Coronary artery (tissue), 2 donors: ENCODE measurements around the gene KRT32.

Experiments used
- DNase-seq: peaks from one replicate; pipeline ENCODE4 v3.0.0-alpha.2; 2017; ENCODE audit warnings: low spot score
- H3K27ac ChIP-seq, 2 donors: fragments of 200-600 bp; sonication (generic); one replicate each; pipeline ENCODE4 v1.5.1; 2016 to 2019
- H3K4me3 ChIP-seq: fragments of 200-600 bp; sonication (generic); 2 replicates; pipeline ENCODE4 v1.5.1; 2016; ENCODE audit warnings: mild to moderate bottlenecking, moderate library complexity
- CTCF ChIP-seq: fragments of 200-600 bp; sonication (generic); IDR thresholded peaks from one replicate; pipeline ENCODE4 v1.5.1; 2019; ENCODE audit warnings: antibody characterized with exemption

The KRT32 gene

DNA sequence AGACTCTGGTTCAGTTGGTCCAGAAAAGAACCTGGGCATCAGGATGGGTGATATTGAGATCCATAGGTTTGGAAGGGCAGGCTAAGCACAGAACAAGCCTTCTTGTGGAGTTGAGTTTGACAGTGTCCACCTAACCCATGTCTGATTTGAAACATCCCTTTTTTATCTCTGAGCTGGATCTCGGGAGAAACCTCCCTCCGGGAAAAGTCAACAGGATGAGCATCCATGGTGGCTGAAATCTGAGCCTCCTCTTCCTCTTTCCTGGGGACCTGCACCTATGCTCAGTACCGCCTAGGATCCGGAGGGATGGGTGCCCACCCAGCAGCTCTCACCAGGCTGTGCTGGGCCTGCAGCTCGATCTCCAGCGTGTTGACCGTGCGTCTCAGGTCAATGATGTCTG is 3.4 kb downstream of the KRT32 start:
- H3K4me3 ChIP-seq: no peak overlapping the region
- no peak for DNase-seq
- TF ChIP-seq CTCF: no peak
- H3K27ac ChIP-seq: no peak overlapping the region

DNA sequence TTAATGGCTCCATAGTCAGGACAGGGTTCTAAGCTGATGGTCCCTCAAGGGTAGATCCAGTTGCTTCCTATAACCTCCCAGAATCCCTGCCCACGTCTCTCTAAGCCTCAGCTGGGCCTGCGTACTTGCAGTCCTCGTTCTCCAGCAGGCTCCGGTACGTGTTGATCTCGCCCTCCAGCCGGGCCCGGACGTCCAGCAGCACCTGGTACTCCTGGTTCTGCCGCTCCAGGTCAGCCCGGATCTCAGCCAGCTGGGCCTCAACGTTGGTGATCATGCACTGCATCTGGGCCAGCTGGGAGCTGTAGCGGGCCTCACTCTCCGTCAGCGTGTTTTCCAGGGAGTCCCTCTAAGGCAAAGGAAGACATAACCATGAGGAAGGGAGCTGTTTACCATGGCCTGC is 4.5 kb downstream of the KRT32 start:
- no peak for DNase-seq
- no peak overlapping the region for H3K27ac ChIP-seq
- no peak overlapping the region for H3K4me3 ChIP-seq
- TF ChIP-seq CTCF: no peak

DNA sequence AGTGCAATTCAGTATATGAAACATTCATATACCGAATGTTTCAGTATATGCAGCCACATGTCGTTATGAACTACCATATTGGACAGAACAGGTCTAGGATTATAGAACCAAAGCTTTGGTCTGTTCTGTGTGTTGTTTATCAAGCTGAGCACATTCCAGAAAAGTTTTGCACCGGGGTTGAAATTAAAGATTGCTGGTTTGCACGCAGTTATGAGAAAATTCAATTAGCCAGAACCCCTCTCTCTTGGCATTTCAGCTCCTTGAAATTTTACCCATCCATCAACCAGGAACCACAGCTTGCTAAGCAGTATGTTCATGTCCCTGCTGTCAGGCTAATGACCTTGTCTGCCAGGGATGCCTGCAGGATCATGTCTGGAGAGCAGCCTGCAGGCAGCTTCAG is 9.5 kb downstream of the KRT32 start:
- Histone ChIP-seq H3K27ac (no peak overlapping the region), H3K4me3 (no peak overlapping the region)
- no peak for DNase-seq
- TF ChIP-seq CTCF: no peak

DNA sequence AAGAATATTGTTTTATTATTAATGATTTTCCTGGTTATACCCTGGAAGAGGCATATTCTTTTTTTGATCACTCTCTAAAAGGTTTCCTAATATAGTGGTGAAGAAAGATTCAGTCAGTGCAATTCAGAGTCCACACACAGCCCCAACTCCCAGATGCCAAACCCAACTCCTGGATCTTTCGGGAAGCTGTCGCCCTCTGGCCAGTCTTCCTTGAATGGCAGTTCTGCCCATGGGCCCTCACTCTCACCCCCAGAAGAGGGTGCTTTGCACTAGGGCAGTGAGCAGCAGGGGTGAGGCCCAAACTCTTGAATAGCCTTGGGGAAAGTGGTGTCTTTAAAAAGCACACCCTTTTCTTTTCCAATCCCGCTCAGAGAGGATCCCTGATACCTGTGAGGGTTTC is 11.0 kb downstream of the KRT32 start:
- Histone ChIP-seq H3K4me3 (no peak overlapping the region), H3K27ac (no peak overlapping the region)
- no peak for TF ChIP-seq CTCF
- DNase-seq: no peak

DNA sequence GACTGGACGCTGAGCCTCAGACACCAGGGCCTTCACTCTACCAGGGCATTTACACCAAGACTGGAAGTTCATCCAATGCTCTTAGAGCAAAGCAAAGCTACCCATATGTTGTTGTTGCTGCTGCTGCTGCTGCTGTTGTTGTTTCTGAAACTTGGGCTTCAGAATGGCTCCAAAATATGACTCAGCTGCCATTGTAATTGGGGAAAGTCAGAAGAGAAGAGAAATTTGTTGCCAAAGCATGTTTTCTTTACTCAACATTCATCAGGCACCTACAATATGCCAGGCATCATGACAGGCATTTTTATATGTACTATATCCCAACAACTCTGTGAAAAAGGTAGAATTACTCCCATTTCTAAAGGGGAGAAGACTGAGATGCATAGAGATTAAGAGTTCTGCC is 11.9 kb downstream of the KRT32 start:
- Histone ChIP-seq H3K27ac (no peak overlapping the region), H3K4me3 (no peak overlapping the region)
- DNase-seq: no peak
- no peak for TF ChIP-seq CTCF

DNA sequence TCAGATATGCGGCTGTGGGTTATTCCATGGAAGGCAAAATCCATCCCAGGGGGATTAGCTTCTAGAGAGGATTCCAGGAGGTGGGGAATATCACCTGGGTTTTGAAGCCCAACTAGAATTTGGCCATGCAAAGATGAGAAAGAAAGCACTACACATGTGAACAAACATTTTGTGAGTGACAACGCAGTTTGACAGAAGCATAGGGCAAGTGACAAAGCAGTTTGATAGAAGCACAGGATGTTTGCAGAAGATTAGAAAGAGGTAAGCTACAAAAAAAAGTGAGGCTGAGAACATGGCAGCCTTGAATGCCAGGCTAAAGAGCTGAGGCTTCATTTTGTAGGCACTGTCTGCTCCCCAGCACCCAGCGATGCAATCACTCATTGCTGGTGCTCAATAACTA is 14.1 kb downstream of the KRT32 start:
- no peak overlapping the region for H3K4me3 ChIP-seq
- DNase-seq: no peak
- no peak overlapping the region for H3K27ac ChIP-seq
- TF ChIP-seq CTCF: no peak

GRCh38 chr17:41452281-41452680 is 14.9 kb downstream of the KRT32 start:
- no peak for DNase-seq
- Histone ChIP-seq H3K4me3 (no peak overlapping the region), H3K27ac (no peak overlapping the region)
- no peak for TF ChIP-seq CTCF
